ENCODE results near the gene EEIG1. TPM values are rescaled to one million over a fixed set of nuclear protein-coding genes. Genes with fewer than 3 reads are reported as not detected.

Gene EEIG1
- total and polyA plus RNA-seq, 12 donors, result 6.7 to 33.5 (median 23.5) TPM

DNA sequence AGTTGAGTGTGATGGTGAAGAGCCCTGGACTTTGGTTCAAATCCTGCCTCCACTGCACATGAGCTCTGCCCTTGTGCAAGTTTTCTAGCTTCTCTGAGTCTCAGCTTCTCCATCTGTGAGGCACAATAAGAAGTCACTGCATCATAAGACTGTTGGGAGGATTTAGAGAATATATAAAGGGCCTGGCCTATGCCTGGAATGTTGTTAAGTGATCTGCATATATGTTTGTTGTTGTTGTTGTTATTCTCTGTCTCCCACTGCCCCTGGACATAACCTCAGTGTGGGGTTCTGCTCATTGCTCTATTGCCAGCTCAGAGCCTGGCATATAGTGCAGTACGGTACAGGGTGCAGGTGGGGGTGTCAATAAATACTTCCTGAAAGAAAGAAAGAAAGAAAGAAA lies 40.3 kb upstream of the EEIG1 start:
- Histone ChIP-seq H3K36me3 (no peaks in the 10 kb centered on the region), H3K27ac (no peak overlapping the region), H3K4me3 (no peak overlapping the region), H3K4me1 (peaks cover 0 to 34% (median 0%) of the 10 kb centered on the region in 9 donors), H3K27me3 (no peaks in the 10 kb centered on the region), H3K9me3 (no peaks in the 10 kb centered on the region)
- TF ChIP-seq, protein P1, sequence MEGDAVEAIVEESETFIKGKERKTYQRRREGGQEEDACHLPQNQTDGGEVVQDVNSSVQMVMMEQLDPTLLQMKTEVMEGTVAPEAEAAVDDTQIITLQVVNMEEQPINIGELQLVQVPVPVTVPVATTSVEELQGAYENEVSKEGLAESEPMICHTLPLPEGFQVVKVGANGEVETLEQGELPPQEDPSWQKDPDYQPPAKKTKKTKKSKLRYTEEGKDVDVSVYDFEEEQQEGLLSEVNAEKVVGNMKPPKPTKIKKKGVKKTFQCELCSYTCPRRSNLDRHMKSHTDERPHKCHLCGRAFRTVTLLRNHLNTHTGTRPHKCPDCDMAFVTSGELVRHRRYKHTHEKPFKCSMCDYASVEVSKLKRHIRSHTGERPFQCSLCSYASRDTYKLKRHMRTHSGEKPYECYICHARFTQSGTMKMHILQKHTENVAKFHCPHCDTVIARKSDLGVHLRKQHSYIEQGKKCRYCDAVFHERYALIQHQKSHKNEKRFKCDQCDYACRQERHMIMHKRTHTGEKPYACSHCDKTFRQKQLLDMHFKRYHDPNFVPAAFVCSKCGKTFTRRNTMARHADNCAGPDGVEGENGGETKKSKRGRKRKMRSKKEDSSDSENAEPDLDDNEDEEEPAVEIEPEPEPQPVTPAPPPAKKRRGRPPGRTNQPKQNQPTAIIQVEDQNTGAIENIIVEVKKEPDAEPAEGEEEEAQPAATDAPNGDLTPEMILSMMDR (IDR thresholded peaks at IDR 0.05), result no peak
- ATAC-seq (no peak), DNase-seq (no peak)
- intact Hi-C loops (cut with DNase I), result no loop called here
- WGBS, 2 donors, result 44 to 100% methylated on average over 1 of the region's 1 CpG

- WGBS, 2 donors, result 90 to 91% methylated on average over 4 of the region's 4 CpGs
- Histone ChIP-seq H3K4me3 (no peak overlapping the region), H3K27me3 (no peaks in the 10 kb centered on the region), H3K4me1 (peaks cover 0 to 32% (median 0%) of the 10 kb centered on the region in 9 donors), H3K9me3 (no peaks in the 10 kb centered on the region), H3K27ac (no peak overlapping the region), H3K36me3 (no peaks in the 10 kb centered on the region)
- intact Hi-C loops (cut with DNase I), result no loop called here
- no peak for ATAC-seq
- TF ChIP-seq, protein P1 (IDR thresholded peaks at IDR 0.05), result peak in 4 of 9 donors; percentile 17 to 29 (median 21)
- no peak for DNase-seq
Observed at GRCh38 chr9:128020692-128021091, 39.9 kb upstream of the EEIG1 start.

DNA sequence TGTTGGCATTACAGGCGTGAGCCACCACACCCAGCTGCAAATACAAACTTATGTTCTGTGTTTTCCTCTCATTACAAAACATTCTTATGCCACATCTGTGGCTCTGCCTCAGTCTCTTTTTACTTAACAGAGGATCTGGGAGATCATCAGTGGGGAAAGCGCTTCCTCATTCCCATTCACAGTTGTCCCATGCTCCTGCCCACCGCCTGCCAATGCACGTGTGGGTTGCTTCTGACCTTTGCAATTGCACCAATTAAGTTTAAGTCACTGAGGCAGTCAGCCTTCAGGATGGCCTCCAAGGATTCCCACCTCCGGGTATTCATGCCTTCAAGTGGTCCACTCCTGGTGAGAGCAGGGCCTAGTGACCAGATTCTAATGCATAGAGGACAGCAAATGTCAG lies 34.9 kb upstream of the EEIG1 start:
- no peak for ATAC-seq
- TF ChIP-seq, protein P1 (IDR thresholded peaks at IDR 0.05), result no peak
- H3K27me3 ChIP-seq, result no peaks in the 10 kb centered on the region
- no peak overlapping the region for H3K4me3 ChIP-seq
- intact Hi-C loops (cut with DNase I), result no loop called here
- peaks cover 0 to 11% (median 0%) of the 10 kb centered on the region in 9 donors for H3K4me1 ChIP-seq
- no peak for DNase-seq
- H3K27ac ChIP-seq, result no peak overlapping the region
- no peaks in the 10 kb centered on the region for H3K36me3 ChIP-seq
- no peaks in the 10 kb centered on the region for H3K9me3 ChIP-seq
- 89 to 90% methylated on average over 5 of the region's 5 CpGs for WGBS, 2 donors

DNA sequence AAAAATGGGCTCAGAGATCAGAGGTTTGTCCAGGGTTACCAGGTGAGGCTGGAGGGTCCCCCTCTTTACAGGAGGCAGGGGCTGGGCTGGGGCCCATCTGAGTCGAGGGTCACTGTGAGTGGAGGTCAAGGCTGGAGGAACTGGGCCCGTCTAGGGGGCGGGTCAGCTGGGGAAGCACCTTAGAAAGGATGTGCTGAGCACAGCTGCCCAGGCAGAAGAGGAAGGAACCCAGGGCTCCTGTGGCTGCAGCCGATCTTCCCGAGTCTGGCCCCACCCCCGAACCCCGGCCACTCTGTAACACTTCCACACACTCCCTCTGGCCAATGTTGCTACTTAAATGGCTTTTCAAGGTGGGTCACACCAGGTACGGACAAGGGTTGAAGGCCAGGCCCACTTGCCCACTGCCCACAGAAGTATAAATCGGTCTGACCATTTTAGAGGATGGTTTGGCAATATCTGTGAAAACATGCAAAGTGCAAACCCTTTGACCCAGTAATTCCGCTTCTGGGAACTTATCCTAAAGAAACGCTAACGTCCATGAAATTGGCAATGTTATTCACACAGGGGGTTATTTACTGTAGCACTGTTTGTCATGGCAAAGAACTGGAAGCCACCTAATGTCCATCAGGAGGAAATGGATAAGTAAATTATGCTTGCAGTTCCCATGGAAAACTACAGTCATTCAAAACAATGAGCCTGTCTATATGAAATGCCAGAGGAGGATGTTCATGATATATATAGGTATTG lies 30.5 kb upstream of the EEIG1 start:
- intact Hi-C loops (cut with DNase I), result no loop called here
- no peaks in the 10 kb centered on the region for H3K36me3 ChIP-seq
- no peak for DNase-seq
- H3K27ac ChIP-seq, result no peak overlapping the region
- ATAC-seq, result peak in 5 of 8 donors; percentile 32 to 59 (median 47)
- H3K4me1 ChIP-seq, result peaks cover 0 to 36% (median 16%) of the 10 kb centered on the region in 9 donors
- TF ChIP-seq, protein P1 (IDR thresholded peaks at IDR 0.05), result no peak
- no peak overlapping the region for H3K4me3 ChIP-seq
- WGBS, 2 donors, result 54 to 63% methylated on average over 12 of the region's 12 CpGs
- H3K27me3 ChIP-seq, result no peaks in the 10 kb centered on the region
- H3K9me3 ChIP-seq, result peaks cover 0 to 10% (median 0%) of the 10 kb centered on the region in 11 donors

Measured in heart right ventricle (tissue), 16 donors.